Activated CD4-positive, alpha-beta T cell treated with anti-CD3 and anti-CD28 coated beads, Interleukin-2, Interleukin-6, amounts not matched to agents 100 ng/mL and 50 ng/mL, durations not matched to agents 16 hours and 8 hours (primary cell): Measurements from ENCODE around the gene TCERG1L.

ENCODE experiments used
- DNase-seq: peaks from one replicate; pipeline ENCODE4 v3.0.0-alpha.2; 2020

TCERG1L gene

DNA sequence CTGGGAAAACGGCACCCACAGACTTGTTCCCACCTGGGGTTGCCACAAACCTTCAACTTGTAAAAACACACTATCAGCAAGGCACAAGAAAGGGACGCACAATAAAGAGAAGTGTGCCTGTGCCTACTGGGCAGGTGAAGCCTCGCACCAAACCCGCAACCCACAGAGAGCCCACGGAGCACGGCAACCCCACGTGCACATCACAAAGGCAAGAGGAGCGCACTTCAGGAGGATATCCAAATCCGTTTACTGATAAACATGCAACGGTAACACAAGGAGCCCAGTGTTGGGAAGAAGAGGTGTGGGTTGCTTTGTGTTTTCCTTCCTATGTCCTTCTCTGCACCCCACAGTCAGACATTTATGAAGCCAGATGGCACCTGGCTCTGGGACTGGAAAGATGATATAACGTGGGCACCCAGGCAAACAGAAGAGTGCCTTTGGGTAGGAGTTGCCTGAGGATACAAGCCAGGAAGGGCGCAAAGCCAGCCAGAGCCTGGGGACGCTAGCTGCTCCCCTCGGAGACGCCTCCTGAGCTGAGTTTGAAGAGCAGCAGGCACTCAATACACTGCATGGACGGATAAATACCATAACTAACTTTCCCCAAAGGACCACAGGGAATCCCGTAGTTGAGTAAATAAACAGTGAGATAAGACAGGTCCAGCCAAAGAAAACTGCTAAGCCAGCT is 41.6 kb downstream of the TCERG1L start:
- DNase-seq, result no peak

DNA sequence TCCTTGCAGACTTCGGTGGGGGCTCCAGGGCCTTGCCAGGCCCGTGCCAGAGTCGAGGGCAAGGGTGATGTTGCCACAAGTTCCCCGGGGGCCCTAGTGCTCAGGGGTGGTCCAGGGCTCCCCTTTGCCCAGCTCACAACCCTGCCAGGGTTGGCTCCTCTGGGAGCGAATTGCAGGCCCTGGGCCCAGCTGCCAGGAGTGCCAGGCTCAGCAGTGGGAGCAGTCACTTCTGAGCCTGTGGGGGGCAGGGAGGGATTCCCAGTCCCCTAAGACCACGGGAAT is 43.8 kb downstream of the TCERG1L start:
- DNase-seq, result no peak

DNA sequence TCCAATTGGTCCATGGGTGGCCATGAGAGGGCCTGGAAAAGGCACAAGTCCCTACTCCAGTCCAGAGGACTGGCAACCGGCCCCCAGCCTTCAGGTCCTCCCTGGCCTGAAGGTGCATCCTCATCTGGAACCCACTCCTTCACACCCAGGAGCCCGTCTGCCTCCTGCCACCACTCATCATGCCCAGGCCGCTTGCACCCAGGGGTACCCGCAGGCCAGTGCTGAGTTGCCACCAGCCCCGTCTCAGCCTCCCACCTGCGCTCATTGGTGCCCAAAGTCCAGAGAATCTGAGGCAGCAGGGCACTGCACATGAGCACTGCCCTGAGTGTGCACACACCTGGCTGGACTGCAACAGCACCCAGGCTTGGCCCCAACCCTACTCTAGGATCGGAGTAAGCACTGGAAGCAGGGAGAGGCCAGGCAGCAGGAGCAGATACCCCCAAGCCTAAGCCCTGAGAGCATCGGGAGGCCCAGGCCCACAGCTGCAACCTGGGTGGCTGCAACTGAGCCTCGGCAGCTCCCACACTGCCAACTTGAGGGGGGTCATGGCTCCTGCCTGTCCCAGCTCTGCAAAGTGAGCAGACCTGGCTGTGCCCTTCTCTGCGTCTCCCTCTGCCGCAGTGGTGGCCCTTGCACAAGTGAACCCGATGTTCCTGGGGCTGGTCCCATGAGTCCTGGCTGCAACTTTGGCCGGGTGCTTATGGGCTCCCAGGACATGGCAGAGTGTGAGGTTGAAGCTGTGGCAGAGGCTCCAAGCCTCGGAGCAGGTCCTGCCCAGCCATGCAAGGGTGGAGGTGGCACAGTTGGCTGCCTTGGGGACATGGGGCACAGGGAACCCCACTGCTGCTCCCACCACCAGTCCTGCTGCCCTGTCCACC is 44.3 kb downstream of the TCERG1L start:
- DNase-seq, result no peak

DNA sequence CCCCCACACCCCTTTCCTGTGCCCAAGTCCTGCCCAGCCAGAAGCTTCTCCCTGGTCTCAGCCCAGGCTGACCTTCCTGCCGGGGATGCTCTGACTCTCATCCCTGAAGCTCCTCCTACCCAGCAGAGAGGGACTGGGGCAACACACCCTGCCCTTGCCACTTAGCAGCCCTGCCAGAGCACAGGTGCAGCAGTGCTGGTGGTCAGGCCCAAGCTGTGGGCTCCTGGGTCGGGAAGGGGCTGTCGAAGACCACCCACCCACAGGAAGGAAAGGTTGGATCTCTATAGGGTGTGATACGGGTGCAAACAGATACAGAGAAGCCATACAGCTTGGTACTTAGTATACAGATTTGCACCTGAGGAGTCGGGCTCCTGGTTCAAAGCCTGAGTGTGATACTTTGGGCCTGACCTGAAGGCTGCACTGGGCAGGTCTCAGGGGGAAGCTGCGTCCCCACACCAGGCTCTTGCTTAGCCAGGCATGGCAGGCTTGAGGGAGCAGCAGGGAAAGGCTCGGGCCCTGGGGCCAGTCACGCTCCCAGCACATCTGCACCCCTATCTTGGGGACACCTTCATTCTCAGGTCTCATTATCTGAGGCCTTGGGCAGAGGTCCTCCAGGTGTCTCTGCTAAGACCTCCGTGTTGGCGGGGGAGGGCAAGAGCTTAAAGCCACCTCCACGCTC is 47.3 kb downstream of the TCERG1L start:
- DNase-seq, result no peak

DNA sequence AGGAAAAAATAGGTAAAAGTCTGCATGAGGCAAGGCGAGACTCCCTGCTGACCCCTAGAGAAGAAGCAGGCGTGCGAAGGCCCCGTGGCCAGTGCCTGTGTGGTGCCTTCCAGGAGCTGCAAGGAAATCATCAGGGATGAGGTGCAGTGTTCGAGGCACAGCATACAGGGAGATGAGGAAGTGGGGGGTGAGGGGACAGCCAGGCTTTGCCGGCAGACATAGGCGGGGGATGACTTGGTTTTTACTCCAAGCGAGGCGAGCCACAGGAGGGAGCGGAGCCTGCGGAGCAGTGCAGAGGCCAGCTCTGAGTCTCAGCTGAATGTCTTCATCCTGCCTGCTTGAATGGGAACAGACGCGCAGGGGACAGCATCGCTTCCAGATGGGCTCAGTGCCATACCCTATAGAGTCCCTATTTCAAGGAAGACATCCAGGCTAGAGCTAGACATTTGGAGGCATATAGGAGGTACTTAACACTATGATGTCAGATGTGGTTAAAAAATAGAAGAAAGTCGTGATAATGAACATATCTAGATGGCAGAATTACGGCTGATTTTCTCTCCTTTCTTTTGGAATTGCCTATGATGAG is 49.5 kb downstream of the TCERG1L start:
- DNase-seq, result no peak

DNA sequence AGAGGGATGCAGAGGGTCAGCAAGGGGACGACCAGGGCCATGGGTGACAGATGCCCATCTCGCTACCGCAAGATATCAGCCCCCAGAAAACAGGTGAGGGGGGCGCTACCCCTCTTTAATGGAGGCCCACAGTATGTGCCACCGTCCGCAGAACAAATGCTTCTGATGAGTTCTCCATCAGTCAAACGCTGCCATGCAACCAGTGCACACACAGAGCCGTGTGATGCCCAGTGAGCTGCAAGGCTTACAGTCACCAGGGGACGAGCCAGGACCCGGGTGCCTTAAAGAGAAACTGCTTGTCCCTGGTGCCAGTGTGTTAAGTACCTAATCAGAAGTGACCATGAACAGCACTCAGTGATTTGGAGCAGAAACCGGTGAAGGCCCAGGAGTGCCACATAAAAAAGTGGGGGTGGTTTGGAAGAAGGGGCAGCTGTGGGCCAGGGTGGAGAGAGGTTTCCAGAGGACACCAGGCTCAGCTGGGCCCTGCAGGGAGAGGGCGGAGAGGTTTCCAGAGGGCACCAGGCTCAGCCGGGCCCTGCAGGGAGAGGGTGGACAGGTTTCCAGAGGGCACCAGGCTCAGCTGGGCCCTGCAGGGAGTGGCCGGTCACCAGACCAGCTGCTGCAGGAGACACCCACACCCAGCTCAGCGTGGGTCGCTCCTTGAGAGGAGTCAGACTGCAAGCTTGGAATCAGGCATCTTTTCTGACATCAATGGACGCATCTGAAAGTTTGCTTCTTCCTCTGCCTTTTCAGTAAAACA is 50.9 kb downstream of the TCERG1L start:
- no peak for DNase-seq

DNA sequence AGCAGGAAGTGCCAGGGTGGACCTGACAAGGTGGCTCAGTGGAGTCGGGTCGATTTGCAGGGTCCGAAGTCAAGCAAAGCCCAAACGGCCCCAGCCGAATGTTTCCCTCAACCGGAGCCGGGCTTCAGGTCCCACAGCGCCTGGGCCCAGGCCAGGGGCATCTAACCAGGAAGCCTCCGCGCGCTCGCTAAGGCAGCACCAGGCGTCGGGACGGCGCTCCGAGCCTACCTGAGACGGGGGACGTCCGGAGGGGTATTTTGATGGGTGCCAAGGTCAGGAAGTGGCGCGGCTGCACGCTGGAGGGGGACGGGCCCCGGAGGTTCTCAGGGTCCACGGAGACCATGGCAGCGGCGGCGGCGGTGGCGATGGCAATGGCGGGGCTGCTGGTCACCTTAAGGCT is 51.5 kb downstream of the TCERG1L start:
- no peak for DNase-seq

DNA sequence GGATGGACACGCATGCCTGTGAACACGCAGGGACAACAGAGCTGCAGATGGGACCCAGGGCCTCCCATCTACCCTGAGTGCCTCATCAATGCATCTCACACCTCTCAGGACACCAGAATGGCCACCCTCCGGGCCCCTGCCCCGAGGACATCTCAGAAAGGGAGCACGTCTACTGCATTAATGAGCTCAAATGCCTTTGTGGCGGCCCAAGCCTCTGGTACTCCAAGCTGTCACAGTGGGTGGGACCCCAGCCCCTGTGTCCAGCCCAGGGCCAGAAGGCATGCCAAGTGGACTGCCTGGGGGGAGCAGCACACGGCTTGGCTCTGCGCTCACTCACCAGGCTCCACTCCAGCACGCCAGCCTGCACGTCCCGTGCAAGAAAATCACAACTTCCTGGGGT is 52.0 kb downstream of the TCERG1L start:
- no peak for DNase-seq

DNA sequence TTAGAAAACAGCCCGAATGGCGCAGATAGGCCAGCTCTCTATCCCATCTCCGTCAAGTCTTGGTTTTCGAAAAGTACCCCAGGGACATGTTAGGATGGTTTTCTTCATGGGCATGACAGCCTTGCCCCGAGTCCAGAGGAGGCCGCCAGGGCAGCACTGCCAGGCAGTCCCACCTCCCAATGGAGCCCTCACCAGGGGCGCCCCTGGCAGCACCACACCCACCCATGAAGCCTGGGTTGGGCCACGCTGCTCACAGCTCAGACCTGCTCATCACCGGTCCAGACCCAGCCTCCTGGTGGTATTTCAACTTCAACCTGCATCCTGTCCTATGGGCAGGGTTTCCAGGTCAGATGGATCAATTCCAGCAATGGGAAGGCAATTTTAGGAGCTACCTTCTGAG is 53.3 kb downstream of the TCERG1L start:
- DNase-seq, result no peak

DNA sequence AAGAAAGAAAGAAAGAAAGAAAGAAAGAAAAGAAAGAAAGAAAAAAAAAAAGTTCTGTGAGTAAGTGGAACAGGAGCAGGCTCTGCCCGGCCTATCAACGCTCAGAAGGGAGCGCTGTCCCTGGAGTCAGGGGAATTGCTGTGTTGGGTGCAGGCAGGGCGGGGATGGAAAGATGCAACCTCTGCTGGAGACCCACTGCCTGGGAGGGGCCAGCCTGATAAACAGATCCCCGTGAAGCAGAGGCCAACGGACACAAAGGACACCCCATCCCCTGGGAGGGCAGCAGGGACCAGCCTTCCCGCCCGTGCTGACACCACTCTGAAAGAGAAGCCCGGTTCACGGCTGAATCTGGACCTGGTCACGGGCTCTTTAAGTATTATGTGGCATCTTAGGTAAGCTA is 54.5 kb downstream of the TCERG1L start:
- DNase-seq, result no peak

DNA sequence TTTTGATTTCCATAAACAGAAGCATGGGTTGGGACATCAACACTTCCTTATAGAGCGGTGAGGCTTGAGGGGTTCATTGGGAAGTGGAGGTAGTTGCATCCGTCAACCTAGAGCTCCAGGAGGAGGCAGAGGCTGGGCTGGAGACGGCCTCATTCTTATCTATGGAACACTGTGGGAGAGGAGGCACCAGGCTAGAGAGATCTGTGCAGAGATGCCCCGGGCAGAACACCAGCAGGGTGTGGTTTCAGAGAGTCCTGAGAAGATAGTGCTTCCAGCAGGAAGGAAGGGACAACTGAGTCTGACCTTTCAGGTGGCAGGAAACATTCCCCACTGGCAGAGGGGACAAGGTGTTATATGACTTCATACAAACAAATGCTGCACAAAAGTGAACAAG is 56.7 kb downstream of the TCERG1L start:
- DNase-seq, result no peak

DNA sequence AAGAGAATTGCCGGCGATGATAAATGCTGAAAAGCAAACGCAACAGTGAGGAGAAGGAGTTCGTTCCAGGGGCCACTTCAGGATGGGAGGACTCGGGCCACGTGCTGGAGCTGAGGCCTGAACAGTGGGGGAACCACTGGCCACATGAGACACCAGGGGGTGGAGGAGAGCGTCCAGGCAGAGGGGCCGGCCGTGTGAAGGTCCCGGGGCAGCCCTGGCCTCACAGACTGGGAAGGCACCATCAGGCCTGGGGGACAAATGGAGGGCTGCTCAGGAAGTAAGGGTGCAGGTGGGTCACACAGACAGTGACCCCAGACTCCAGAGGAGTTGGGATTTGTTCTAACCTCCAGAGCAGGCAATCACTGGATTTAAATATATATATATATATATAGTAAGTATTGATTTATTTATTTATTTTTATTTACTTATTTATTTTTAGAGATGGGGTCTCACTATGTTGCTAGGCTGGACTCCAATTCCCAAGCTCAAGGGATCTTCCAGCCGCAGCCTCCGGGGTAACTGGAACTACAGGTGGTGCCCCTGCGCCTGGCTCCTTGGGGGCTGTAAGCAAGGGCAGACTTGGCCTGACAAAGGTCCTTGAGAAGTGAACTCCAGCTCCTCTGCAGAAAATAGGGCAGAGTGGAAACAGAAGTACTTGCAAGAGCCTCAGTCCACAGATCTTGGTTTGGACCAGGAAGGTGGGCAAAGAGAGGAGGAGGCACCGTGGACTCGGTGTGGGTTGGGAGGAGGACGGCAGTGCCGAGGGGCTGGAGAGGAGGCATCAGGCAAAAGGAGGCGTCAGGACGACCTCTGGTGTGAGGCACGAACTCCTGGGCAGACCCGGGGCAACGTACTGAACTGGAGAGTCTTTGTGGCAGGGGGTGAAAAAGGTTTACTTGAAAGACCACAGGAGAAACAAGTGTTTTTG is 57.3 kb downstream of the TCERG1L start:
- DNase-seq, result no peak

DNA sequence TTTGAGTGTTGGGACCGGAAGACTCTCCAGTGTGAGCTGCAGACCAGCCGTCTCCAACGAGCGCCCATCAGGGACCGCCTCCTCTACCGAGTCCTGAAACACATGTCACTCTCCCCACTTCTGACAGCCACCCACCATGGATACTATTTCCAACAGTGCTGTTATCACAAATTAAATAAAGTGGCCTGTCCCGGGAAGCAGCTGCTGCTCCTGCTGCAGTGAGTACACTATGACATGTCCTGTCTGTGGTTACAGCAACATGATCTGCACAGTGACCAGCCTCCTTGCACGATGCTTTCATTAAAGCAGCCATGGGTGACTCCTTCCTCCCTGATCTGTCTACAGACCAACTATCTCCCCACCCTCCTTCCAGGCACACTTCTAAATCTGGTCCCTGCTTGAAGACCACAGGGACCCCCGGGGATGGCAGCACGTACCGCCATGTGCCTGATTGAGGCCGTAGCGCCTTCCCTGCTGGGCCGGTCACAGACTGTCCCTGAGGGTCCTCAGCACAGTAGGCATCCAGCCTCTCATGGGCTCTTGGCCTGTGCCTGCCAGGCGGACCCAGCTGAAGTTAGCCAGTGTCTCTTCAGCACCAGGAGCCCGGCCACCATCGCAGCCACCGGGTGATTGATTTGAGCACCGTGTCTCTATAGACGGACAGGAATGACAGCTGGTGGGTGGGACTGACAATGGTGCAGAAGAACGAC is 58.8 kb downstream of the TCERG1L start:
- no peak for DNase-seq

DNA sequence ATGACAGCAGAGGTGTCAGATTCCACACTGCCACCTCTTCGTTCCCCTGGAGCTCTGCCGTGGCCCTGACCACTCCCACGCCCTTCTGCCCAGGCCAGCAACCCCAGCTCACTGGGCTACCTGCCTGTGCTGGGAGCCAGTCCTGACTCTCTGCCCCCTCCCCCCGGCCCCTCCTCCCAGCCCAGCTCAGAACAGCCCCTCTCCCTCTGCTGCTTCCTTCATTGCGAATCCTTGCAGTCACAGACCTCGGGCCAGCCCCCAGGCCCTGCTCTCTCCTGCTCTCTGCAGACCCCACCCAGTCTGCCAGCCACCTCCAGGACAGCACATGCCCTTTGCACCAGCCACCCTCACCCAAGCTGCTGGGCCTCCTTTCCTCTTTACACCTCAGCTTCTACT is 60.4 kb downstream of the TCERG1L start:
- no peak for DNase-seq

DNA sequence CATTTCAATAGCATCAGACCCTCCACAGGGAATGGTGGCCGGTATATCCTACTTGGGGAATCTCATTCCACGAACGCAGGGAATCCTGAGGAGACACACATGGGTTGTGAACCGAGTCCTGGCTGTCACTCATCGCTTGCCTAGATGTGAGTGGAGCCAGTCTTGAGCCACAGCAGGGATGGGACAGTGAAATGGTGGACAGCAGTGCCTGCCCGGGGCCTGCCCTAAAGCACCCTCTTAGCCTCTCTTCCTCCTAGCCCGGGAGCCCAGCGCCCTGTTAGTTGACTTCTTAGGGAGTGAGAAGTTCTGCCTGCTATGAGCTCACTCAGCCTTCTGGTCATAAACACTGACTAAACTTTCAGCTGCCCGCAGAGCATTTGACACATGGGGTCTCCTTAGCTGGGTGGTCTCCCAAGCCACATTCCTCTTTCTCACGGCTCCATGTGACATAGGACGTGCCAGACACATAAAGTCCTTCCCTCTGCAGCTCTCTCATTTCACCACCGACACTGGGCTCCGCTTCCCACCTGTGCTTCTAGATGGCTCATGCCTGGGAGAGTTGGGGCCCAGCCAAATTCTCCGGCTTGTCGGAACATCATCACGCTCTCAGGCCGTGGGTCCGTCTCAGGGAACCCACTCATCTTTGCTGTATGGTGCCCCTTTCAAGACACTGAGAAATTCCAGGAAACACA is 60.9 kb downstream of the TCERG1L start:
- DNase-seq, result no peak

DNA sequence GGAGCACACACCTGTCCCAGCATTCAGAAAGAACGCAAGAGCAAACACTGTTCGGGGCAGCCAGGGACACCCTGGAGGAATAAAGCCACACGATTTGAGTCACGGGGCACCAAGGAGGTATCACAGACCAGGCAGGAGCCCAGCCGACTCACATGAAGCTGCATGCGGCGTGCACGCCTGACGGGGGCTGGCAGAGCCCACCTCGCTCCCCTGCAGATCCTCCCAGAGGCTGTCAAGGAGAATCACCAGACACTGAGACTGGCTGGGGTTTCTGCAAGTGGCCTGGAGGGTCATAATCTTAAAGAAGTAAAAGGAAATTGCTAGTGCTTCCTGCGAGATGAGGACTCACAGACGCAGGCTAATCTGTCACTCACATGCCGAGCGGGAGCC is 61.6 kb downstream of the TCERG1L start:
- DNase-seq, result no peak

DNA sequence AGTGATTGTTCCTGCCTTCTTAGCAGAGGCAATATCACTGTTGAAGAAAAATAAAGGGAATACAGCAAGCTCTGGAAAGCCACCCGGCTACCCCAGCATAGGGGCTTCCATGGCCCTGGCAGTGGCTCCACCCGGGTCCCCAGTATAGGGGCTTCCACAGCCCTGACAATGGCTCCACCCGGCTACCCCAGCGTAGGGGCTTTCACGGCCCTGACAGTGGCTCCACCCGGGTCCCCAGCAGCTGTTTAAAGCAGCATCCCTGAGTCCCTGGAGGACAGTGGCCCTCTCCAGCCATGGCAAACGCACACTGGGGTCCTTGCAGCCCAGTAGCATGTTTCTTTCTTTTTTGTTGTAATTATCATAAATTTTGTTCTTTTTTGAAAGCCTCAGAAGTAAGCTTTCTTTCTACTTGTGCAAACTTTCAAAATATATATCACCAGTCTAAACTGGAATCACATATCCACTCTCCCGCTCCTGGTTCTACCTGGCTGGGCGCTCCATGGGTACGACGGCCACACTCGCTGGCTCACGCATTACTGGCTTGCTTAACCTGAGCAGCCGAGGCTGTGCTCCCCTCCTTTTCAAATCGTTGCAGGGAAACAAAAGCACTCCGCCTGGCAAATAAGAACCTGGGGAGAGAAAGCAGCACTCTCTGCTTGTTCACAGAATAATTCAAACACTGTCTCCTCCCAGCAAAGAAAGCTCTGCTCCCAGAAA is 62.1 kb downstream of the TCERG1L start:
- DNase-seq, result no peak

DNA sequence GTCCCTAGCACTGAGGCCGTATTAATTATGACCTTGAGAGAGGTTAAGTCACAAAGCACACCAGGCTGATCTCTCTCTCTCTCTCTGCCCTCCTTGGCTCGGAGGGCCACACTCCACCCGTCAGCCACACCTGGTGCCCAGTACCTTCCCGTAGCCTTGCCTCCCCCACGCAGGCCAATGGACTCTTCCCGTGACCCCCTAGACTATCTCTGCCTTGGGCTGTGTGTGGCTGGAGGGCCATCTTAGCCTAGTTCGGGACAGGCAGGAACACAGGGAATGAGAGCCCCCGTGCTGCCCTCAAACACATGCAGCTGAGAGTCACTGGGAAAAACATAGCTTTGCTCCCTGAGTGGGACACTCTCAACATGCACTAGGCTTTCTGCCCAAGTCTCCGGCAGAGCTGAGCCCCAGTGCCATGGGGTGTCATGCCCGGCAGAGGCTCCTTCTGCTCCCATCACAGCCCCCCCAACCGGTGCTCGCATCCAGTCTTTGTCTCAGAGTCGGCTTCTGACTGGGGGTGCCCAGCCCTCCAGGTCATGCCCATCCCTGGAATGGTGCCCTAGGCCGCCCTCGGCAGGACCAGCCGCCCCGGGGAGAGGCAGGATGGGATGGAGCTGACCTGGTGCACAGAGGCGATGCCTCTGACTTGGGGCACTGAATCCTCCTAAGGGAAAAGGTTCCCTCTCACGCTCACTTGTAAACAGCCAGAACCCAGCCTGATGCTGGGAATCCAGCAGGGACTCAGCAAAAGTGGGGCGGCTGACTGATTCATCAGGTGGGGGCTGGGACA is 63.0 kb downstream of the TCERG1L start:
- DNase-seq, result no peak

DNA sequence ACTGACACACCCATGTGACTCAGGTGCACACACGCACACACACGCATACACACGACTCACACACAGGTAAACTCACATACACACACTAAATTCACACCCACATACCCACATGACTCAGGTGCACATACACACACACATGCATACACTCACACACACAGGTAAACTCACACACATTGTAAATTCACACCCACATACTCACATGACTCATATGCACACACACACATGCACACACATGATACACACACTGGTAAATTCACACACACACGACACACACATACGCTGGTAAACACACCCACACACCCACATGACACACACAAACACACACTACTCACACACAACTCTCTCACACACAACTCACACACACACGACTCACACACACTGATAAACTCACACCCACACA is 63.6 kb downstream of the TCERG1L start:
- no peak for DNase-seq
